Astrocyte (in vitro differentiated cells and primary cell): Measurements from ENCODE around the gene CHKA. TPM values are rescaled to one million over a fixed set of nuclear protein-coding genes. Genes with fewer than 3 reads are reported as not detected.

Experiments
- DNase-seq: peaks from one replicate; pipeline ENCODE4 v3.0.0-alpha.2; 2010; ENCODE audit warnings: low read depth
- FAIRE-seq: peaks from 2 replicates; lab custom pipeline; 2011; peaks lifted over from hg19 to GRCh38; lab: Jason Lieb, UNC
- H2AFZ ChIP-seq: 2 replicates; pipeline ENCODE4 v1.6.0; 2012; ENCODE audit warnings: low read depth, low read length, inconsistent platforms
- H3K27ac ChIP-seq: 2 replicates; pipeline ENCODE4 v1.5.1; 2011; ENCODE audit warnings: low read depth, low read length, inconsistent platforms
- H3K27me3 ChIP-seq: 2 replicates; pipeline ENCODE4 v1.6.0; 2011; ENCODE audit warnings: low read length, inconsistent platforms; ENCODE audit not compliant: insufficient read depth
- H3K36me3 ChIP-seq: 2 replicates; pipeline ENCODE4 v1.5.1; 2011; ENCODE audit warnings: low read length, inconsistent platforms; ENCODE audit not compliant: insufficient read depth
- H3K4me1 ChIP-seq: 2 replicates; pipeline ENCODE4 v1.5.1; 2011; ENCODE audit warnings: low read length, inconsistent platforms; ENCODE audit not compliant: insufficient read depth
- H3K4me2 ChIP-seq: 2 replicates; pipeline ENCODE4 v1.6.0; 2012; ENCODE audit warnings: low read length, inconsistent platforms
- H3K4me3 ChIP-seq: 2 replicates; pipeline ENCODE4 v1.5.1; 2011; ENCODE audit warnings: low read depth, mild to moderate bottlenecking, low read length, inconsistent platforms; ENCODE audit not compliant: insufficient read depth
- H3K79me2 ChIP-seq: 2 replicates; pipeline ENCODE4 v1.6.0; 2012; ENCODE audit warnings: mild to moderate bottlenecking, low read length, inconsistent platforms; ENCODE audit not compliant: insufficient read depth
- H3K9ac ChIP-seq: 2 replicates; pipeline ENCODE4 v1.6.0; 2012; ENCODE audit warnings: mild to moderate bottlenecking, low read length, inconsistent platforms
- H3K9me3 ChIP-seq: 2 replicates; pipeline ENCODE4 v1.5.1; 2012; ENCODE audit warnings: low read depth, mild to moderate bottlenecking, low read length, inconsistent platforms; ENCODE audit not compliant: insufficient read depth
- H4K20me1 ChIP-seq: 2 replicates; pipeline ENCODE4 v1.6.0; 2012; ENCODE audit warnings: low read length, inconsistent platforms; ENCODE audit not compliant: insufficient read depth
- H3K27ac Mint-ChIP-seq: one replicate; pipeline ENCODE4 v1.8.0; 2021; ENCODE audit warnings: mild to moderate bottlenecking, mixed read lengths; ENCODE audit not compliant: unreplicated experiment
- H3K27me3 Mint-ChIP-seq: one replicate; pipeline ENCODE4 v1.8.0; 2021; ENCODE audit warnings: low read depth, mixed read lengths; ENCODE audit not compliant: unreplicated experiment
- H3K36me3 Mint-ChIP-seq: one replicate; pipeline ENCODE4 v1.8.0; 2021; ENCODE audit warnings: low read depth, mixed read lengths; ENCODE audit not compliant: unreplicated experiment
- H3K4me1 Mint-ChIP-seq: one replicate; pipeline ENCODE4 v1.8.0; 2021; ENCODE audit warnings: low read depth, mixed read lengths; ENCODE audit not compliant: unreplicated experiment
- H3K4me3 Mint-ChIP-seq: one replicate; pipeline ENCODE4 v1.8.0; 2021; ENCODE audit warnings: mild to moderate bottlenecking, moderate library complexity, mixed read lengths; ENCODE audit not compliant: unreplicated experiment
- H3K9me3 Mint-ChIP-seq: one replicate; pipeline ENCODE4 v1.8.0; 2021; ENCODE audit warnings: mild to moderate bottlenecking, mixed read lengths; ENCODE audit not compliant: unreplicated experiment
- CTCF ChIP-seq: IDR thresholded peaks from 2 replicates; pipeline ENCODE4 v1.5.1; 2011; ENCODE audit warnings: low read depth, mild to moderate bottlenecking, inconsistent platforms, low read length, moderate library complexity; ENCODE audit not compliant: insufficient read depth
- EZH2 ChIP-seq: IDR thresholded peaks from 2 replicates; pipeline ENCODE4 v1.6.1; 2012; ENCODE audit warnings: mild to moderate bottlenecking, low read length, inconsistent platforms; ENCODE audit not compliant: insufficient read depth
- total RNA-seq: library from RNA; stranded (reverse); gene quantifications from 2 replicates; pipeline ENCODE4 v1.2.1, GENCODE V29; 2021

Gene CHKA
- total RNA-seq, 1 donor from 2014 or later, result 37.7 TPM

GRCh38 chr11:68057807-68058206 is 63.4 kb downstream of the CHKA start:
- Mint-ChIP-seq H3K27ac (no peak overlapping the region), H3K27me3 (no peaks in the 10 kb centered on the region), H3K36me3 (peaks cover 43% of the 10 kb centered on the region), H3K9me3 (no peaks in the 10 kb centered on the region), H3K4me1 (no peaks in the 10 kb centered on the region), H3K4me3 (no peak overlapping the region)
- Histone ChIP-seq H3K27me3 (no peaks in the 10 kb centered on the region), H3K36me3 (peaks cover 7% of the 10 kb centered on the region), H3K4me2 (no peak overlapping the region), H3K4me3 (no peak overlapping the region), H3K27ac (no peak overlapping the region), H4K20me1 (no peaks in the 10 kb centered on the region), H3K4me1 (no peaks in the 10 kb centered on the region), H2AFZ (no peak overlapping the region), H3K9ac (no peak overlapping the region), H3K79me2 (no peaks in the 10 kb centered on the region), H3K9me3 (no peaks in the 10 kb centered on the region)
- no peak for FAIRE-seq
- no peak for DNase-seq
- TF ChIP-seq EZH2 (no peak), CTCF (no peak)

GRCh38 chr11:68056317-68057285 is 64.6 kb downstream of the CHKA start:
- no peaks in the 10 kb centered on the region for H3K79me2 ChIP-seq
- Mint-ChIP-seq H3K27ac (no peak overlapping the region), H3K9me3 (no peaks in the 10 kb centered on the region), H3K4me1 (peaks cover 4% of the 10 kb centered on the region), H3K4me3 (no peak overlapping the region), H3K27me3 (no peaks in the 10 kb centered on the region), H3K36me3 (peaks cover 40% of the 10 kb centered on the region)
- DNase-seq (no peak), FAIRE-seq (no peak)
- no peaks in the 10 kb centered on the region for H3K27me3 ChIP-seq
- no peaks in the 10 kb centered on the region for H3K4me1 ChIP-seq
- no peak overlapping the region for H3K27ac ChIP-seq
- no peak for TF ChIP-seq CTCF
- TF ChIP-seq EZH2, result no peak
- H3K4me2 ChIP-seq, result no peak overlapping the region
- no peaks in the 10 kb centered on the region for H3K9me3 ChIP-seq
- peaks cover 7% of the 10 kb centered on the region for H3K36me3 ChIP-seq
- no peak overlapping the region for H2AFZ ChIP-seq
- H4K20me1 ChIP-seq, result peaks cover 2% of the 10 kb centered on the region
- H3K4me3 ChIP-seq, result no peak overlapping the region
- no peak overlapping the region for H3K9ac ChIP-seq
